Activated CD4-positive, alpha-beta memory T cell treated with anti-CD3 and anti-CD28 coated beads for 36 hours (primary cell): ENCODE measurements around the gene EHD4. TPM values are rescaled to one million over a fixed set of nuclear protein-coding genes. Genes with fewer than 3 reads are reported as not detected.

Experiments
- CTCF ChIA-PET: fragments of 350-600 bp; sonication (Branson Sonifier 250); formaldehyde crosslinking; loops from one replicate; lab custom pipeline; 2021; ENCODE audit warnings: antibody characterized with exemption, inconsistent platforms; lab: Charles Lee
- POLR2A ChIA-PET: fragments of 350-600 bp; sonication (Branson Sonifier 250); formaldehyde crosslinking; loops from one replicate; lab custom pipeline; 2021; ENCODE audit warnings: antibody characterized with exemption; lab: Charles Lee
- DNase-seq: peaks from one replicate; pipeline ENCODE4 v3.0.0-alpha.2; 2020
- H3K27ac Mint-ChIP-seq: one replicate; pipeline ENCODE4 v1.8.0; 2021; ENCODE audit warnings: mixed read lengths
- H3K27me3 Mint-ChIP-seq: one replicate; pipeline ENCODE4 v1.8.0; 2021; ENCODE audit warnings: mixed read lengths
- H3K36me3 Mint-ChIP-seq: one replicate; pipeline ENCODE4 v1.8.0; 2021; ENCODE audit warnings: mixed read lengths
- H3K4me1 Mint-ChIP-seq: one replicate; pipeline ENCODE4 v1.8.0; 2021; ENCODE audit warnings: low read depth, mixed read lengths
- H3K4me3 Mint-ChIP-seq: one replicate; pipeline ENCODE4 v1.8.0; 2021; ENCODE audit warnings: mild to moderate bottlenecking, mixed read lengths
- H3K9me3 Mint-ChIP-seq: one replicate; pipeline ENCODE4 v1.8.0; 2021; ENCODE audit warnings: mixed read lengths
- intact Hi-C: fragments of 100-400 bp; cut with micrococcal nuclease; formaldehyde crosslinking; loops from one replicate; pipeline ENCODE4 v1.15.1; 2023
- total RNA-seq, 2 experiments: library from RNA; stranded (reverse); gene quantifications; one replicate each; pipeline ENCODE4 v1.2.3, GENCODE V29; 2021

Gene EHD4
- total RNA-seq, 2 experiments from 2014 or later, result 43.6 to 45.0 TPM

DNA sequence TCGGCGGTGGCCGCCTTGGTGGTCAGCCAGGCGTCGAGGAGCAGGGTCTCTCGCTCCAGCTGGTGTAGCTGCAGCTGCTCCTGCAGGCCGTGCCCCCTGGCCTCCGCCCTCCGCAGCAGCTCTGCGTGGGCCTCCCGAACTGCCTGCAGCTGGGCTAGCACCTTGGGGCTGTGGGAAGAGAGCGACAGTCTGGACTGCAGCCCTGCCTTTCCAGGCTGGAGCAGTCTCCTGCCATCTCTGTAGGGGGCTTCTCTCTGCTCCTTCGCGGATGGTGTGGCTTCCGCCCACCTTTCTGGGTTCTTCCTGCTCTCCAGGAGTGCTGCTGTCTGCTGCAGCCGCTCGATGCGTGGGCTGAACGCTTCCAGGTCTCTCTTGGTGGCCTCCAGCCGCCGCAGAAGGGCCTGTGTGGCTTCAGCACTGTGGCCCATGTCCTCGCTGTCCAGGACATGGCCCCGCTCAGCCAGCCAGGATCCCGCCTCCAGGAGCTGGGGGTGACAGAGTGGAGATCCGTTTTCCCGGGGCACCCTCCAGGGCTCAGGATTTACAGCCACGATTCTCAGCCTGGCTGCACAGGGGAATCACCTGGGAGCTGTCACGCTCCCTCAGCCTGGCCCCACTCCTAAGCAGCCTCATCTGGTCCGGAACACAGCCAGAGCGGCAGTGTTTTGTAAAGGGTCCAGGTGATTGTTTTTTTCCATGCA lies 116.9 kb downstream of the EHD4 start:
- Mint-ChIP-seq H3K27me3 (no peaks in the 10 kb centered on the region), H3K4me1 (peaks cover 5% of the 10 kb centered on the region), H3K27ac (no peak overlapping the region), H3K4me3 (no peak overlapping the region), H3K9me3 (no peaks in the 10 kb centered on the region), H3K36me3 (no peaks in the 10 kb centered on the region)
- ChIA-PET CTCF (interaction anchor here (1.4 kb wide), 1 partner anchor 49 kb away, joined by 3 read pairs; no protein-coding TSS in a partner anchor), POLR2A (interaction anchor here (0.5 kb wide), 1 partner anchor 93 kb away, joined by 3 read pairs; no protein-coding TSS in a partner anchor)
- no peak for DNase-seq
- intact Hi-C loops, result no loop called here

DNA sequence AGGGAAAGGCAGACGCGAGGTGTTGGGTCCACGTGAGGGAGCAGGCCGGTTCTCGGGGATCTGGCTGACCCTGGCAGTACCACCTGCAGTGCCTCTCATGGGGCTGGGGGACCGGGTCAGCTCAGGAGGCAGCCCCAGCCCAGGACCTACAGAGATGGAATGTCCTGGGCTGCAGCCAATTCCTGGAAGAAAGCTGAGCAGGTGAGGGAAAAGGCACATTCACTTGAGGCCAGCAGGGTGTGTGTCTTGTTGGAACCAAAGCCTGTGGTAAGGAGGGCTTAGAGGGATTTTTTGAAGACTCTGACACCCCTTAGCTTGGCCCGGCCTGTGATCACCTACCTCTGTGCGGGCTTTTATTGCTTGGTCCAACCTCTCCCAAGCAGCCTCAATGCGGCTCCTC lies 117.9 kb downstream of the EHD4 start:
- Mint-ChIP-seq H3K4me3 (no peak overlapping the region), H3K4me1 (no peaks in the 10 kb centered on the region), H3K36me3 (no peaks in the 10 kb centered on the region), H3K9me3 (no peaks in the 10 kb centered on the region), H3K27me3 (no peaks in the 10 kb centered on the region), H3K27ac (no peak overlapping the region)
- intact Hi-C loops, result no loop called here
- ChIA-PET POLR2A (no interaction called here), CTCF (no interaction called here)
- DNase-seq, result no peak

DNA sequence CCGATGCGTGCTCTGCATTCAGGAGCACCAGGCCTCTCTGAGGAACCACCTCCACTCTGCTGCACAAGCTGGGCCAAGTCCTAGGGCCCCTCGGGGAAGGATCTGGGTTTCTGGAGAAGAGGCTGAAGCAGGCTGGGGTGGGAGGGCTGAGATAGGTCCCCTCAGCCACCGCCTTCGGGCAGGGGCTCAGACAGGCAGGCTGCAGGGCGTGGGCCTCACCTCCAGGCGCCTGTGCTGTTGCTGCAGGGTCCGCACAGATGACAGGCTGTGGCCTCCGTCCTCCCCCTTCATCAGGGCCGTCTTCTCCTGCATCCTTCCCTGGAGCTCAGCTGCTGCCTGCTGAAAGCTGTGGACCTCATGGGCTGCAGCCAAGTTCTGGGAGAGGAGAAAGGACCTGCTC lies 118.5 kb downstream of the EHD4 start:
- CTCF ChIA-PET, result no interaction called here
- Mint-ChIP-seq H3K27me3 (no peaks in the 10 kb centered on the region), H3K4me1 (peaks cover 4% of the 10 kb centered on the region), H3K36me3 (no peaks in the 10 kb centered on the region), H3K27ac (no peak overlapping the region), H3K4me3 (no peak overlapping the region), H3K9me3 (no peaks in the 10 kb centered on the region)
- POLR2A ChIA-PET, result no interaction called here
- intact Hi-C loops, result no loop called here
- no peak for DNase-seq

DNA sequence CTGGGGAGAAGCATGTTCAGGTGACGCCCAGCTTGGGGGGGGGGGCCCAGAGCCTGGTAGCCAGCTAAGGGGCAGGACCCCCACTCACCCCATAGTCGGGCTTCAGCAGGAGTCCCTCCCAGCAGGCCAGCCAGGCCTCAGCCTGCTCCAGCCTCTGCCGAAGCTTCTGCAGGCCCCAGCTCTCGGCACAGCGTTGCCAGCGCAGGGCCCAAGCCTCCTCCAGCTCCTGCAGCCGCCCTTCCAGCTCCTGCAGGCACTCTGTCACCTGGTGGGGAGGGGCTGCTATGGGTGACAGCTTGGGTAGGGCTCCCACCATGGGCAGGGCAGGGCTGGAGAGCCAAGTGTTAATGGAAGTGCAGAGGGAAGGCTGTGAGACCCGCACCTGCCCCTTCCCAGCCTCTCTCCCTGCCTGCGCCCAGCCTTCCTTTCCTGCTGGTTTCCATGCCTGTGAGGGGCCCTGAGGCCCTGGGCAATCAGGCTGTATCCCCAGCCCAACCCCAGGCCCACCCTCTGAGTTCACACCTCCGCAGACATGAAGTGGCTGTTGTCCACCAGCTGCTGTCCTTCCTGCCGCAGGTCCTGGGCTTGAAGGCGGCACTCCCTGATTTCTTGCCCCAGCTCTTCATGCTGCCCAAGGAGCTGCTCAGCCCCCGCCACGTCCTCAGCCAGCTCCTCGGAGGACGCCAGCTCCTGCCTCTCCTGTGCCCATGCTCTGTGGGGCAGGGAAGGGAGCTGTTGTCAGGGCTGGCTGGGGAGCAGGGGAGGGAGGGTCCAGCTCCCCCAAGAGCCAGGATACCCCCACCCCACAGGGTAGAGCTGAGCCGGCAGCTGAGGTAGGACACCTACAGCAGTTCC lies 119.4 kb downstream of the EHD4 start:
- no peak overlapping the region for H3K4me3 Mint-ChIP-seq
- H3K4me1 Mint-ChIP-seq, result peaks cover 11% of the 10 kb centered on the region
- peaks cover 3% of the 10 kb centered on the region for H3K36me3 Mint-ChIP-seq
- H3K9me3 Mint-ChIP-seq, result no peaks in the 10 kb centered on the region
- no peaks in the 10 kb centered on the region for H3K27me3 Mint-ChIP-seq
- no peak for DNase-seq
- H3K27ac Mint-ChIP-seq, result no peak overlapping the region
- intact Hi-C loops, result no loop called here
- ChIA-PET POLR2A (no interaction called here), CTCF (no interaction called here)

DNA sequence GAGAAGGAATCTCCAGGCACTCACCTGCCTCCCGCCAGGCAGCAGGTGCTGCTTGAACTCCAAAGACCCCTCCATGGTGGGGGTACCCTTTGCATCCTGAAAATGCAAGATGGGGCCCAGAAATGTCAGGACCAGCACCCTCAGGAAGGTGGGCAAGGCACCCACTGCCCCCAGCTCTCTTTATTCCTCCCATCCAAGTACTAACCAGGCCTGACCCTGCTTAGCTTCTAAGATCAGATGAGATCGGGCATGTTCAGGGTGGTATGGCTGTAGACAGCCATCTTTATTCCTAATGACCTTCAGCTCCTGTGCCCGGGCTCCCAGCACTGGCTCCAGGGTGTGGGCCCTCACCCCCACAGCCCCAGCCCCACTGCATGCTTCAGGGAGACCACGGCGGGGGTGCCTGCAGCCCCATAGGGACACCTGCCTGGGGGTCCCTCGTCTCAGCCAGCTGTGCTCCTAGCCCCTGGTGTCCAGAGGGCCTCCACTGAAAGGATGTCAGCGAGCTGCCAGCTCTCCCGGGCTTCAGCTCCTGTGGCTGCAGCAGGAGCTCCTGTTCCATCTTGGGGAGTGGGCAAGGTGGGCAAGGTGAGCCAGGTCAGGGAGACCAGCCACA lies 120.5 kb downstream of the EHD4 start:
- ChIA-PET POLR2A (interaction anchor here (0.9 kb wide), 1 partner anchor 15 kb away, joined by 3 read pairs; no protein-coding TSS in a partner anchor), CTCF (no interaction called here)
- intact Hi-C loops, result no loop called here
- no peak overlapping the region for H3K4me3 Mint-ChIP-seq
- H3K27ac Mint-ChIP-seq, result no peak overlapping the region
- H3K9me3 Mint-ChIP-seq, result no peaks in the 10 kb centered on the region
- peaks cover 5% of the 10 kb centered on the region for H3K36me3 Mint-ChIP-seq
- peaks cover 11% of the 10 kb centered on the region for H3K4me1 Mint-ChIP-seq
- H3K27me3 Mint-ChIP-seq, result no peaks in the 10 kb centered on the region
- DNase-seq, result no peak

DNA sequence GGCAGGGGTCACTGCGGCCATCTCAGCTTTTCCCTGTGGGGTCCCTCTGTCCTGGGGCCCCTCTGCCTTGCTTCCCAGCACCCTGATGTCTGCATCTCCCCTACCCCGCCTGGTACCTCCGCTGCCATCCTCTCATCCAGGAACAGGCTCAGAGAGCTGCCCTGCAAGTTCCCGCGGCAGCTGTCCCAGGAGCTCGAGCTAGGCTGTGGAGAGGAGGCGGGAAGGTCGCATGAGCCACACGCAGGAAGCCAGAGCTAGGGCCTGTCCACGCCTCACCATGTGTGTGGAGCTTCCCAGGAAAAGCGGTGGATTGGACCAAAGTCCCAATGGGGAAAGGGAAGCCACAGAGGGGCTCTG lies 121.2 kb downstream of the EHD4 start:
- no peak for DNase-seq
- no peaks in the 10 kb centered on the region for H3K9me3 Mint-ChIP-seq
- peaks cover 11% of the 10 kb centered on the region for H3K4me1 Mint-ChIP-seq
- no peak overlapping the region for H3K4me3 Mint-ChIP-seq
- POLR2A ChIA-PET, result no interaction called here
- CTCF ChIA-PET, result no interaction called here
- intact Hi-C loops, result no loop called here
- H3K27ac Mint-ChIP-seq, result no peak overlapping the region
- no peaks in the 10 kb centered on the region for H3K27me3 Mint-ChIP-seq
- H3K36me3 Mint-ChIP-seq, result peaks cover 8% of the 10 kb centered on the region

DNA sequence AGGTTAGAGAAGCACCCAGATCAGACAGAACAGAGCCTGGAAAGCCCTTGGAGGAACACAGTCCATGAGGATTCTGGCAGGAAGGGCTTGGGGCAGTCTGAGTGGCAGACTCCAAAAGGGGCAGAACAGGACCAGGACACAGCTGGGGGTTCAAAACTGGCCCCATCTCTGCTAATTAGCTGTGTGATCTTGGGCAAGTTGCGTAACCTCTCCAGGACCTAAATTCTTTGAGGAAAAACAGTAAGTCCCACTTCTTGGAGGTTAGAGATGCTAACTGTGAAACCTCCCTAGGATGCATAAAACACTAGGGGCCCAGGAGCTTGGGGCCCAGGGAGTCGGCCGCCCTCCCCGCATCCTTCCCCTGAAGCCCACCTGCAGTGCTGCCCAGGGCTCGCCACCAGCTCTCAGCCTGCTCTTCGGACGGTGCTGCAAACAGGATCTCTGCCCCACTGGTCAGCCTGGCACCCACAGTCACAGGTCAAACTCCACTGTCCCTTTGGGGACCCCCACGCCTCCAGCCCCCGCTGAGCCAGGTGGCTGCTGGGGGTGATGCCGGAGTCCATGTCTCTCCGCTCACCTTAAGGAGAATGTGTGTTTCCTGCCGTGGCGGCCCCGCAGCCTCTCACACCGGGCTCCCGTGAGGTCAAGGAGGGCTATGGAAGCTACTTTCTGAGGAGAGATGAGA lies 121.7 kb downstream of the EHD4 start:
- POLR2A ChIA-PET, result no interaction called here
- no peak overlapping the region for H3K4me3 Mint-ChIP-seq
- H3K36me3 Mint-ChIP-seq, result peaks cover 10% of the 10 kb centered on the region
- CTCF ChIA-PET, result no interaction called here
- no peaks in the 10 kb centered on the region for H3K27me3 Mint-ChIP-seq
- intact Hi-C loops, result no loop called here
- no peak for DNase-seq
- H3K4me1 Mint-ChIP-seq, result peaks cover 11% of the 10 kb centered on the region
- H3K27ac Mint-ChIP-seq, result no peak overlapping the region
- H3K9me3 Mint-ChIP-seq, result no peaks in the 10 kb centered on the region

DNA sequence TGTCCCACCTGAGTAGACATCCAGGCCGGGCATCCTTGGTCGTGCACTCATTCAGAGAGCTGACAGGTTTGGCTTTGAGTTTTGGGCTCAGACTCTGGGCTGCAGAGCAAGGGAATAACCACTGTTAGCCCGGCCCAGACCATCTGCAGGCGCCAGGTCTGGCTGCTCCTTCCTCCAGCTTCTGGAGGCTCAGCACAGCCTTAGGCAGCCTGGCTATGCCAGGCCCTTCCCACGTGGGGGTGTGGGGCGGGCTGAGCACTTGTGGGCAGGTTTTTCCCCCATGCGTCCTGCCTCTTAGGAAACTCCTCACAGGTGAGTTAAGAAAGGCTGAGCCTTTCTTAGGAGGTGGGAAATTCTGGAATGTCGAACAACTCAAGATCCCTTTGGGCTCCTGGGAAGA lies 122.5 kb downstream of the EHD4 start:
- no peaks in the 10 kb centered on the region for H3K9me3 Mint-ChIP-seq
- DNase-seq, result no peak
- intact Hi-C loops, result no loop called here
- no peak overlapping the region for H3K4me3 Mint-ChIP-seq
- peaks cover 11% of the 10 kb centered on the region for H3K4me1 Mint-ChIP-seq
- ChIA-PET CTCF (no interaction called here), POLR2A (no interaction called here)
- H3K36me3 Mint-ChIP-seq, result peaks cover 10% of the 10 kb centered on the region
- no peaks in the 10 kb centered on the region for H3K27me3 Mint-ChIP-seq
- no peak overlapping the region for H3K27ac Mint-ChIP-seq

DNA sequence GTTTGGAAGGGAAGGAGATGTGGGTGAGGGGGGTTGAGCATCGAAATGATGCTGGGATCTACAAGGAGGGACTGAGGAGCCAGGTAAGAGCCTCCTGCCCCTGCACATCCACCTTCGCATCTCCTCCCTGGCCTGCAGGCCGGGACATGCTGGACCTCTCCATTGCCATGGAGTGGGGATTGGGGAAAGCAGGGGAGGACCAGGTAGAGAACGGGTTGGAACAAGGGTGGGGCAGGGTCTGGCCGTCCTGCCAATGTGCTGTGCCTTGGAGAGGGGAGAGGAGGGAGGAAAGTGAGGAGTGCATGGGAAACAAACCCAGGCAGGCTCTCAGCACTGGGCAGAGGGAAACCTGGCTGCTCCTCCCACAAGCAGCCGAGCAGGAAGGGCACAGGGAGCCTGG lies 123.2 kb downstream of the EHD4 start:
- Mint-ChIP-seq H3K27ac (no peak overlapping the region), H3K9me3 (no peaks in the 10 kb centered on the region), H3K4me3 (no peak overlapping the region), H3K36me3 (peaks cover 10% of the 10 kb centered on the region), H3K4me1 (peaks cover 11% of the 10 kb centered on the region), H3K27me3 (no peaks in the 10 kb centered on the region)
- ChIA-PET CTCF (interaction anchor here (0.9 kb wide), 1 partner anchor 56 kb away, joined by 5 read pairs; no protein-coding TSS in a partner anchor), POLR2A (no interaction called here)
- no peak for DNase-seq
- intact Hi-C loops, result no loop called here

DNA sequence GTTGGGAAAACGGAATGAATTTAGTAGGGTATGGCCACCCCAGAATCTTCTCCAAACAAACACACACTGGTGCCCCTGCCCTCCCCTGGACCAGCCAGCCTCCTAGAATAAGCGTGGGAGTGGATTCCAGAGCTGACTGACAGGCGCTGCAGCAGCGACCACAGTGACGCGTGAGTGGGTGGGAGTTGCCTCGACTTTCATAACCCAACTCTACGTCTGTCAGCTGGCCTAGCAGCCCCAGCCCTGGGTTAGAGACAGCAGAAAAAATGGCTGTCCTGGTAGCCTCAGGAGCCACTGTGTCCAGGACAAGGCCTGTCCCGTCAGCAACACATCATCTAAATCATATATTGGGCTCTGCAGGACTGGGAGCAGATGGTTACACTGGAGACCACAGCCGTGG lies 123.7 kb downstream of the EHD4 start:
- intact Hi-C loops, result no loop called here
- Mint-ChIP-seq H3K36me3 (peaks cover 10% of the 10 kb centered on the region), H3K4me3 (no peak overlapping the region), H3K27ac (no peak overlapping the region), H3K4me1 (peaks cover 11% of the 10 kb centered on the region), H3K27me3 (no peaks in the 10 kb centered on the region), H3K9me3 (no peaks in the 10 kb centered on the region)
- peak; percentile 85 for DNase-seq
- CTCF ChIA-PET, result interaction anchor here (0.9 kb wide), 1 partner anchor 56 kb away, joined by 5 read pairs; no protein-coding TSS in a partner anchor
- POLR2A ChIA-PET, result no interaction called here

DNA sequence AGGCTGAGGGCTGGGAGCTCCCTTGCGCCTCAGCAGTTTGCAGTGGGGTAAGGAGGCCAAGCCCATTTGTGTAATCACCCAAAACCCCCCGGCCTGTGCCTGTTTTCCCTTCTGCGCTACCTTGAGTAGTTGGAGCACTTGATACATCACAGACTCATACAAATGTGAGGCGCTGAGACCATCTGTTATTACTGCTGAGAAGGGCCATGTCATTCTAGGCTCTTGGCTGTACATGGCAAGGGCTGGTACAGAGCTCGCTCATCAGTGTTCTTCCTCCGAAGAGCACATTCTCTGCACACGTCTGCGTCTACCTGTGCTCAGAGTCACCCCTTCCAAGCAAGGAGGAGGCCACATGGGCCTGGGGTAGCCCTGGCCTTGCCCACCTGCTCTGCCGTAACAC lies 124.4 kb downstream of the EHD4 start:
- H3K4me1 Mint-ChIP-seq, result peaks cover 11% of the 10 kb centered on the region
- ChIA-PET POLR2A (no interaction called here), CTCF (interaction anchor here (0.9 kb wide), 1 partner anchor 57 kb away, joined by 5 read pairs; no protein-coding TSS in a partner anchor)
- no peak overlapping the region for H3K4me3 Mint-ChIP-seq
- H3K36me3 Mint-ChIP-seq, result peaks cover 10% of the 10 kb centered on the region
- H3K27ac Mint-ChIP-seq, result no peak overlapping the region
- intact Hi-C loops, result no loop called here
- no peaks in the 10 kb centered on the region for H3K27me3 Mint-ChIP-seq
- DNase-seq, result no peak
- H3K9me3 Mint-ChIP-seq, result no peaks in the 10 kb centered on the region

DNA sequence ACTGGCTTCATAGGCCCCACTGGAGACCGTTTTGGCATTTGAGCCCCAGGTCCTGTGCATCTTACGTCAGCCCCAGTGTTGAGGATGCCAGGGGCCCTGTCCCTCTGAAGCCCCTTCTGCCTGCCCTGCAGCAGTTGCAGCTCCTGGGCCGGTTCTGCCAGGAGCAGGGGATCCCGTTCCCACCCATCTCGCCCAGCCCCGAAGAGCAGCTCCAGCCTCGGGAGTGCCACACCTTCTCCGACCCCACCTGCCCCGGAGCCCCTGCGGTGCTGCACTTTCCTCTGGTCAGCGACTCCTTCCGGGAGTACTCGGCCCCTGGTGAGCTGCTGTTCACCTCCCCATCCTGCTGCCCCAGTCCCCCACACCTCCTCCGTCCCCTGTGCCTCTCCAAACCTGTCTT lies 125.2 kb downstream of the EHD4 start:
- DNase-seq, result no peak
- ChIA-PET CTCF (no interaction called here), POLR2A (no interaction called here)
- Mint-ChIP-seq H3K9me3 (no peaks in the 10 kb centered on the region), H3K4me1 (peaks cover 11% of the 10 kb centered on the region), H3K27ac (no peak overlapping the region), H3K4me3 (no peak overlapping the region), H3K36me3 (peaks cover 10% of the 10 kb centered on the region), H3K27me3 (no peaks in the 10 kb centered on the region)
- intact Hi-C loops, result no loop called here
